Esophagus muscularis mucosa (tissue), 4 donors: Measurements from ENCODE around the gene NOP10. TPM values are rescaled to one million over a fixed set of nuclear protein-coding genes. Genes with fewer than 3 reads are reported as not detected.

Experiments used
- DNase-seq: peaks from one replicate; pipeline ENCODE4 v3.0.0-alpha.2; 2017; ENCODE audit errors: extremely low spot score
- H3K27ac ChIP-seq, 4 donors: fragments of 200-600 bp; sonication (generic); replicated peaks in 1 of 4; 1 replicate in 3 of 4; 2 replicates in 1 of 4; pipeline ENCODE4 v1.5.1; 2016 to 2019; ENCODE audit warnings: mild to moderate bottlenecking in 1 of 4
- H3K27me3 ChIP-seq, 4 donors: fragments of 200-600 bp; sonication (generic); one replicate each; pipeline versions ENCODE4 v1.5.1 to v1.6.0; 2016 to 2019
- H3K36me3 ChIP-seq, 4 donors: fragments of 200-600 bp; sonication (generic); one replicate each; pipeline ENCODE4 v1.5.1; 2016 to 2019
- H3K4me1 ChIP-seq, 4 donors: fragments of 200-600 bp; sonication (generic); one replicate each; pipeline ENCODE4 v1.5.1; 2016 to 2019
- H3K4me3 ChIP-seq, 4 donors: fragments of 200-600 bp; sonication (generic); 1 replicate in 2 of 4; 2 replicates in 2 of 4; pipeline ENCODE4 v1.5.1; 2016 to 2019; ENCODE audit warnings: mild to moderate bottlenecking in 4 of 4, moderate library complexity in 1 of 4
- H3K9me3 ChIP-seq, 4 donors: fragments of 200-600 bp; sonication (generic); 1 replicate in 3 of 4; 2 replicates in 1 of 4; pipeline ENCODE4 v1.5.1; 2016 to 2019
- CTCF ChIP-seq, 3 experiments: fragments of 200-600 bp in 2 of 3; fragments of 450-650 bp in 1 of 3; sonication (generic) in 2 of 3; IDR thresholded peaks; one replicate each; pipeline ENCODE4 v1.5.1; 2017 to 2019; ENCODE audit warnings: antibody characterized with exemption in 3 of 3, mild to moderate bottlenecking in 2 of 3, moderate library complexity in 1 of 3
- EP300 ChIP-seq: sonication (generic); formaldehyde crosslinking; IDR thresholded peaks from one replicate; pipeline ENCODE4 v1.6.1; 2017; ENCODE audit warnings: antibody characterized with exemption
- POLR2A ChIP-seq: fragments of 450-650 bp; IDR thresholded peaks from one replicate; pipeline ENCODE4 v1.6.1; 2017; ENCODE audit warnings: antibody characterized with exemption, moderate library complexity, mild to moderate bottlenecking, low read depth
- POLR2AphosphoS5 ChIP-seq, 2 donors: sonication (generic); formaldehyde crosslinking; IDR thresholded peaks; one replicate each; pipeline ENCODE4 v1.6.1; 2017; ENCODE audit warnings: antibody characterized with exemption in 2 of 2
- WGBS: methylation state at CpG from one replicate; pipeline ENCODE4 v1.1.5; 2018; 5-methylcytosine and 5-hydroxymethylcytosine counted together
- intact Hi-C: fragments of 100-400 bp; cut with DNase I; formaldehyde crosslinking; loops from one replicate; pipeline ENCODE4 v1.15.1; 2023
- total RNA-seq, 4 donors: library from RNA; depleted of rRNA; stranded (reverse); fragments of >200 nt; gene quantifications; one replicate each; pipeline versions ENCODE4 v1.1.0 to v1.2.1, GENCODE V29; 2016

The NOP10 gene
- total RNA-seq, 4 donors from 2014 or later, result 78.5 to 136 (median 116) TPM

- DNase-seq, result peak; percentile 94
- Histone ChIP-seq H3K27ac (peak within 1 kb of the TSS; percentile 96 to 98 (median 98)), H3K36me3 (peaks cover 0 to 16% (median 11%) of the 10 kb centered on the region in 4 donors), H3K4me1 (peaks cover 16 to 31% (median 26%) of the 10 kb centered on the region in 4 donors), H3K27me3 (no peaks in the 10 kb centered on the region), H3K9me3 (no peaks in the 10 kb centered on the region), H3K4me3 (peak within 1 kb of the TSS; percentile 89 to 98 (median 92))
- TF ChIP-seq POLR2AphosphoS5 (IDR thresholded peaks at IDR 0.05) (peak; percentile 62 to 76), EP300 (no peak), POLR2A (no peak), CTCF (IDR thresholded peaks at IDR 0.05) (peak; percentile 92 to 97 (median 97))
- WGBS, result 0% methylated on average over 26 of the region's 80 CpGs
- intact Hi-C loops, result loop anchor here (1.0 to 5.0 kb wide), 3 partner anchors 24 to 270 kb away; partner anchors contain the start of genes NOP10 and NUTM1
These were observed 24.5 kb upstream of the NOP10 start, which contains the start of gene LPCAT4 for GRCh38 chr15:34367101-34368081. Gene LPCAT4 (minus strand): TSS chr15:34367196. CDS start chr15:34367100, 96 bp downstream.

- no peak for TF ChIP-seq CTCF (IDR thresholded peaks at IDR 0.05)
- peak in 1 of 2 donors; percentile 20 for TF ChIP-seq POLR2AphosphoS5 (IDR thresholded peaks at IDR 0.05)
- H3K4me3 ChIP-seq, result peak overlapping the region; percentile 89 to 98 (median 92)
These were observed 23.5 kb upstream of the NOP10 start for GRCh38 chr15:34366271-34367065.

GRCh38 chr15:34365836-34366235, 22.9 kb upstream of the NOP10 start:
- H3K4me1 ChIP-seq, result peaks cover 16 to 31% (median 26%) of the 10 kb centered on the region in 4 donors
- 35% methylated on average over 5 of the region's 5 CpGs for WGBS
- peaks cover 0 to 30% (median 20%) of the 10 kb centered on the region in 4 donors for H3K36me3 ChIP-seq
- TF ChIP-seq CTCF (IDR thresholded peaks at IDR 0.05), result no peak
- no peak for TF ChIP-seq POLR2A
- TF ChIP-seq POLR2AphosphoS5 (IDR thresholded peaks at IDR 0.05), result no peak
- no peak for TF ChIP-seq EP300
- no peaks in the 10 kb centered on the region for H3K27me3 ChIP-seq
- H3K4me3 ChIP-seq, result peak overlapping the region; percentile 89 to 98 (median 92)
- intact Hi-C loops, result loop anchor here (5.0 kb wide), 2 partner anchors 221 to 269 kb away; no protein-coding TSS in a partner anchor
- DNase-seq, result no peak
- no peaks in the 10 kb centered on the region for H3K9me3 ChIP-seq
- peak overlapping the region; percentile 96 to 98 (median 98) for H3K27ac ChIP-seq

More at GRCh38 chr15:34366271-34367065, 23.5 kb upstream of the NOP10 start:
- WGBS, result under 1% methylated on average over 30 of the region's 37 CpGs
- DNase-seq, result peak; percentile 89
- H3K4me1 ChIP-seq, result peaks cover 16 to 31% (median 26%) of the 10 kb centered on the region in 4 donors
- intact Hi-C loops, result loop anchor here (1.0 to 5.0 kb wide), 3 partner anchors 23 to 269 kb away; partner anchors contain the start of genes NOP10 and NUTM1
- H3K36me3 ChIP-seq, result peaks cover 0 to 23% (median 14%) of the 10 kb centered on the region in 4 donors
- no peaks in the 10 kb centered on the region for H3K27me3 ChIP-seq
- H3K9me3 ChIP-seq, result no peaks in the 10 kb centered on the region
- peak overlapping the region; percentile 96 to 98 (median 98) for H3K27ac ChIP-seq

GRCh38 chr15:34365091-34365825, 22.3 kb upstream of the NOP10 start:
- Histone ChIP-seq H3K4me3 (peak overlapping the region in 3 of 4 donors; percentile 89 to 98 (median 90)), H3K27me3 (no peaks in the 10 kb centered on the region), H3K9me3 (no peaks in the 10 kb centered on the region), H3K4me1 (peaks cover 16 to 31% (median 26%) of the 10 kb centered on the region in 4 donors), H3K27ac (peak overlapping the region in 2 of 4 donors; percentile 96 to 98), H3K36me3 (peaks cover 0 to 35% (median 25%) of the 10 kb centered on the region in 4 donors)
- DNase-seq, result no peak
- no peak for TF ChIP-seq EP300
- TF ChIP-seq POLR2A, result no peak
- no peak for TF ChIP-seq POLR2AphosphoS5 (IDR thresholded peaks at IDR 0.05)
- TF ChIP-seq CTCF (IDR thresholded peaks at IDR 0.05), result no peak
- intact Hi-C loops, result loop anchor here (5.0 kb wide), 2 partner anchors 222 to 268 kb away; no protein-coding TSS in a partner anchor
- 75% methylated on average over 11 of the region's 16 CpGs for WGBS
